LNCAP (cell line): ENCODE results near the gene LRBA.

Experiments used
- CTCF ChIP-seq: fragments of 450-650 bp; IDR thresholded peaks from 2 replicates; pipeline ENCODE4 v1.5.1; 2017; ENCODE audit warnings: mild to moderate bottlenecking

Gene LRBA

GRCh38 chr4:150970685-150971151 is 44.4 kb downstream of the LRBA start:
- no peak for TF ChIP-seq CTCF

GRCh38 chr4:150964754-150965153 is 50.3 kb downstream of the LRBA start:
- no peak for TF ChIP-seq CTCF

- no peak for TF ChIP-seq CTCF
Observed at GRCh38 chr4:150962245-150962644, 52.8 kb downstream of the LRBA start.

GRCh38 chr4:150961566-150961965 is 53.5 kb downstream of the LRBA start:
- no peak for TF ChIP-seq CTCF

GRCh38 chr4:150960818-150961217 is 54.3 kb downstream of the LRBA start:
- peak; percentile 40; the same call in 1 of the 2 replicates for TF ChIP-seq CTCF

GRCh38 chr4:150960079-150960478 is 55.0 kb downstream of the LRBA start:
- TF ChIP-seq CTCF: peak; percentile 33; the same call in 1 of the 2 replicates

GRCh38 chr4:150952167-150952845 is 62.8 kb downstream of the LRBA start:
- no peak for TF ChIP-seq CTCF
